Skeletal muscle tissue (tissue), 5 donors: ENCODE results near the gene GCM1. TPM values are rescaled to one million over a fixed set of nuclear protein-coding genes. Genes with fewer than 3 reads are reported as not detected.

Experiments used
- H3K27ac ChIP-seq: one replicate; pipeline ENCODE4 v1.7.0; 2013; ENCODE audit warnings: mild to moderate bottlenecking, low read depth, low read length, inconsistent platforms
- H3K27me3 ChIP-seq, 3 donors: one replicate each; pipeline ENCODE4 v1.7.0; 2013; ENCODE audit warnings: low read length in 3 of 3; ENCODE audit not compliant: control insufficient read depth in 3 of 3, insufficient read depth in 3 of 3
- H3K36me3 ChIP-seq, 3 donors: one replicate each; pipeline ENCODE4 v1.7.0; 2013; ENCODE audit warnings: low read length in 3 of 3; ENCODE audit not compliant: control insufficient read depth in 3 of 3, insufficient read depth in 3 of 3
- H3K4me1 ChIP-seq, 3 donors: one replicate each; pipeline ENCODE4 v1.7.0; 2013; ENCODE audit warnings: low read length in 3 of 3, mild to moderate bottlenecking in 3 of 3; ENCODE audit not compliant: control insufficient read depth in 3 of 3, insufficient read depth in 3 of 3
- H3K4me3 ChIP-seq, 3 donors: one replicate each; pipeline ENCODE4 v1.7.0; 2013; ENCODE audit warnings: low read length in 3 of 3
- H3K9ac ChIP-seq, 3 donors: one replicate each; pipeline ENCODE4 v1.7.0; 2013; ENCODE audit warnings: low read length in 3 of 3, mild to moderate bottlenecking in 3 of 3, moderate library complexity in 2 of 3, low read depth in 1 of 3
- H3K9me3 ChIP-seq, 3 donors: one replicate each; pipeline ENCODE4 v1.7.0; 2013; ENCODE audit warnings: low read length in 3 of 3; ENCODE audit not compliant: control insufficient read depth in 3 of 3
- small RNA-seq: library from RNA; depleted of rRNA; stranded (forward); fragments of <200 nt; gene quantifications from one replicate; pipeline ENCODE3, GENCODE V24; 2014
- total RNA-seq: library from RNA; depleted of rRNA; stranded (reverse); fragments of >200 nt; gene quantifications from one replicate; pipeline ENCODE4 v1.2.3, GENCODE V29; 2014
- donor health status: Osteomylitis.

The GCM1 gene
- total RNA-seq, 1 donor from 2014 or later: not detected

GRCh38 chr6:53090576-53090975, 58.1 kb downstream of the GCM1 start:
- no peak overlapping the region for H3K9ac ChIP-seq
- H3K27ac ChIP-seq: no peak overlapping the region
- peaks cover 35 to 62% (median 46%) of the 10 kb centered on the region in 3 donors for H3K36me3 ChIP-seq
- no peak overlapping the region for H3K4me3 ChIP-seq
- H3K9me3 ChIP-seq: no peaks in the 10 kb centered on the region
- no peaks in the 10 kb centered on the region for H3K27me3 ChIP-seq
- H3K4me1 ChIP-seq: no peaks in the 10 kb centered on the region

- Histone ChIP-seq H3K27ac (no peak overlapping the region), H3K4me1 (no peaks in the 10 kb centered on the region), H3K4me3 (no peak overlapping the region), H3K27me3 (no peaks in the 10 kb centered on the region), H3K9ac (no peak overlapping the region), H3K9me3 (no peaks in the 10 kb centered on the region), H3K36me3 (peaks cover 31 to 57% (median 39%) of the 10 kb centered on the region in 3 donors)
Measured at GRCh38 chr6:53089948-53090347, 58.7 kb downstream of the GCM1 start.

DNA sequence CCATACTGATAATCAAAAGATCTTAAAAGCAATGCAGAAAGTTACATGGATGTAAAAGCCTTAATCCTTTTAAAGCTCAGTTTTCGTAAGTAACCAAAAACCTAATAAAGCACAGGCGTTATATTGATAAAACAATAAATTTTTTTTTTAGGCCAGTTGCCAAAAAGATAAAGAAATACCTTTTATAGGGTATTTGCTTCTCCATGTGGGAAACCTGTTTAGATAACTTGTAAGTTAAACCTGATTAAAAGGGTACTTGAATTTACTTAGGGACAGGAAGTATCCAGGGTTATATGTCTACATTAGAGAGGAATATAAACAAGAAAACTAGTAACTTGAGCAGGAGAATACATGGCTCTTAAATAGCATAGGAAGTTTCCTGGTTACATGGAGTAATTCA, 62.3 kb downstream of the GCM1 start:
- no peaks in the 10 kb centered on the region for H3K9me3 ChIP-seq
- H3K4me1 ChIP-seq: no peaks in the 10 kb centered on the region
- peaks cover 33 to 50% (median 40%) of the 10 kb centered on the region in 3 donors for H3K36me3 ChIP-seq
- no peak overlapping the region for H3K4me3 ChIP-seq
- H3K9ac ChIP-seq: no peak overlapping the region
- no peaks in the 10 kb centered on the region for H3K27me3 ChIP-seq
- no peak overlapping the region for H3K27ac ChIP-seq

GRCh38 chr6:53080813-53081212, 67.8 kb downstream of the GCM1 start:
- Histone ChIP-seq H3K4me3 (no peak overlapping the region), H3K36me3 (peaks cover 30 to 50% (median 46%) of the 10 kb centered on the region in 3 donors)

More at GRCh38 chr6:53080813-53081212, 67.8 kb downstream of the GCM1 start:
- Histone ChIP-seq H3K9ac (no peak overlapping the region), H3K4me1 (no peaks in the 10 kb centered on the region), H3K27ac (no peak overlapping the region), H3K27me3 (no peaks in the 10 kb centered on the region), H3K9me3 (no peaks in the 10 kb centered on the region)

Small RNAs within 50 kb of the gene (small RNA-seq; reads per million reads assigned to genes)
- gene RN7SL244P (not detected), gene RNU6-464P (not detected)

Other genes starting within 250 kb of the GCM1 start
- gene GSTA3, start 239.1 kb downstream of the GCM1 start, total RNA-seq: not detected
- 35.5 TPM for gene GSTA4, start 153.6 kb downstream of the GCM1 start, total RNA-seq
- gene CILK1, start 87.0 kb downstream of the GCM1 start, total RNA-seq: 6.3 TPM
- 30.8 TPM for gene FBXO9, start 83.4 kb downstream of the GCM1 start, total RNA-seq
- gene ELOVL5, start 200.1 kb upstream of the GCM1 start, total RNA-seq: 30.3 TPM